NCI-H1694 treated with DMSO at 0.1 percent for 48 hours (cell line): ENCODE results near the gene KCTD16.

Experiments
- DNase-seq: peaks from one replicate; lab custom pipeline; 2025; lab: John Stamatoyannopoulos, UW

Gene KCTD16

GRCh38 chr5:144209361-144209760 is 38.7 kb downstream of the KCTD16 start:
- peak; percentile 75 for DNase-seq

GRCh38 chr5:144210655-144211054 is 40.0 kb downstream of the KCTD16 start:
- DNase-seq, result no peak

- DNase-seq, result no peak
Measured at GRCh38 chr5:144219869-144220268, 49.2 kb downstream of the KCTD16 start.

GRCh38 chr5:144227363-144227999 is 56.8 kb downstream of the KCTD16 start:
- DNase-seq, result no peak

- no peak for DNase-seq
Measured at GRCh38 chr5:144230806-144231205, 60.1 kb downstream of the KCTD16 start.

- no peak for DNase-seq
Measured at GRCh38 chr5:144232285-144232684, 61.6 kb downstream of the KCTD16 start.

- DNase-seq, result no peak
Measured at GRCh38 chr5:144236499-144236898, 65.8 kb downstream of the KCTD16 start.

- no peak for DNase-seq
Measured at GRCh38 chr5:144237851-144238250, 67.2 kb downstream of the KCTD16 start.

- DNase-seq, result no peak
Measured at GRCh38 chr5:144247131-144247530, 76.5 kb downstream of the KCTD16 start.

GRCh38 chr5:144248015-144248414 is 77.3 kb downstream of the KCTD16 start:
- DNase-seq, result no peak

- DNase-seq, result no peak
Measured at GRCh38 chr5:144249755-144250464, 79.2 kb downstream of the KCTD16 start.

GRCh38 chr5:144254552-144254951 is 83.9 kb downstream of the KCTD16 start:
- no peak for DNase-seq

GRCh38 chr5:144260121-144260520 is 89.4 kb downstream of the KCTD16 start:
- no peak for DNase-seq

GRCh38 chr5:144265643-144266247 is 95.1 kb downstream of the KCTD16 start:
- DNase-seq, result no peak

- DNase-seq, result no peak
Measured at GRCh38 chr5:144267961-144268513, 97.4 kb downstream of the KCTD16 start.

GRCh38 chr5:144273232-144274027 is 102.8 kb downstream of the KCTD16 start:
- no peak for DNase-seq

- no peak for DNase-seq
Measured at GRCh38 chr5:144275329-144275728, 104.7 kb downstream of the KCTD16 start.

- no peak for DNase-seq
Measured at GRCh38 chr5:144276034-144276822, 105.6 kb downstream of the KCTD16 start.

GRCh38 chr5:144281784-144282183 is 111.1 kb downstream of the KCTD16 start:
- no peak for DNase-seq

GRCh38 chr5:144284036-144284435 is 113.4 kb downstream of the KCTD16 start:
- DNase-seq, result no peak

- DNase-seq, result no peak
Measured at GRCh38 chr5:144284931-144285502, 114.3 kb downstream of the KCTD16 start.
